GM18909 (cell line): Measurements from ENCODE around the gene PEPD.
"Not testable (repeated sequence)": the region's sequence is repeated elsewhere in the genome, so short reads cannot be mapped to it uniquely, and the experiment has no call there.

ENCODE experiments used
- ATAC-seq: cut with Tn5 transposase; IDR thresholded peaks from one replicate; pipeline ENCODE4 v1.9.1; 2021; ENCODE audit warnings: mild to moderate bottlenecking; ENCODE audit not compliant: unreplicated experiment, poor library complexity

PEPD gene

GRCh38 chr19:33499671-33500506 lies 21.7 kb downstream of the PEPD start:
- ATAC-seq = no peak

GRCh38 chr19:33499248-33499647 lies 22.3 kb downstream of the PEPD start:
- ATAC-seq = no peak

GRCh38 chr19:33498391-33499000 lies 23.1 kb downstream of the PEPD start:
- ATAC-seq = no peak

GRCh38 chr19:33497778-33498175 lies 23.8 kb downstream of the PEPD start:
- no peak for ATAC-seq

GRCh38 chr19:33497131-33497777 lies 24.3 kb downstream of the PEPD start:
- ATAC-seq = no peak

- no peak for ATAC-seq
Measured at GRCh38 chr19:33496038-33496895, 25.3 kb downstream of the PEPD start.

GRCh38 chr19:33493401-33494275 lies 28.0 kb downstream of the PEPD start:
- no peak for ATAC-seq

- no peak for ATAC-seq
Measured at GRCh38 chr19:33492951-33493350, 28.6 kb downstream of the PEPD start.

- no peak for ATAC-seq
Measured at GRCh38 chr19:33492090-33492489, 29.5 kb downstream of the PEPD start.

GRCh38 chr19:33490596-33490995 lies 31.0 kb downstream of the PEPD start:
- ATAC-seq = not testable (repeated sequence)

GRCh38 chr19:33490041-33490451 lies 31.5 kb downstream of the PEPD start:
- no peak for ATAC-seq

GRCh38 chr19:33488826-33489225 lies 32.8 kb downstream of the PEPD start:
- no peak for ATAC-seq

GRCh38 chr19:33487901-33488800 lies 33.4 kb downstream of the PEPD start:
- no peak for ATAC-seq

GRCh38 chr19:33486936-33487811 lies 34.4 kb downstream of the PEPD start:
- no peak for ATAC-seq

- ATAC-seq = no peak
Measured at GRCh38 chr19:33486407-33486806, 35.2 kb downstream of the PEPD start.

- ATAC-seq = no peak
Measured at GRCh38 chr19:33484226-33484774, 37.3 kb downstream of the PEPD start.

GRCh38 chr19:33482476-33482875 lies 39.1 kb downstream of the PEPD start:
- ATAC-seq = no peak
